ENCODE measurements around the gene NFX1.

DNA sequence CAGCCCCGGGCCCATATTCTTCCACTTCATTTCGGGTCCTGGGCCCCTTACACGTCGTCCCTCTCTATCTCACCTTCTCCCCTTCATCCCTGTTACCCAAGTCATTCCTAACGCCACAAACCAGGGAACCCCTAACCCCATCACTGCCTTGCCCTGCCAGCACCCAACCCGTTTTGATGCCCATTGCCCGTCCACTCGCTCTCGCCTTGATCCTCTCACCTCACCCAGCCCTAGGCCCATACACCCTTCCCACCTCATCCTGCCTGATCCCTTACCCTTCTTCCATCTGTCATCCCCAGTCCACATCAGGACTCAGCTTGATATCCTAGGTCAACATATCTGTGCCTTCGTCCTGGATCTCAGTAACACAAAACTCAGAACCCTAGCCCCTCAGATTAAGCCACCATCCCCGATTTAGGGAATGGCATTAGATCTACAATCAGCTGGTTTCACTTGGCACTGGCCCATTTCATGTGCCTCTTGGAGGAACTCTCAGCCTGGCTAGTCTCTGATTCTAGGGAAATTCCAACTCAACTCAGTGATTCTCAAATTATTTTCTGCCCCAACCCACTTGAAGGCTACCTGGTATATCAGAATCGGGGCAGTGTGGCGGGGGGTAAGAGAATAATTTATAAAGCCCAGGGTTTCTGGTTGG lies 25.0 kb upstream of the NFX1 start:
- no peak for TF ChIP-seq POLR2AphosphoS5 (IDR thresholded peaks at IDR 0.05)
- TF ChIP-seq, protein P1, sequence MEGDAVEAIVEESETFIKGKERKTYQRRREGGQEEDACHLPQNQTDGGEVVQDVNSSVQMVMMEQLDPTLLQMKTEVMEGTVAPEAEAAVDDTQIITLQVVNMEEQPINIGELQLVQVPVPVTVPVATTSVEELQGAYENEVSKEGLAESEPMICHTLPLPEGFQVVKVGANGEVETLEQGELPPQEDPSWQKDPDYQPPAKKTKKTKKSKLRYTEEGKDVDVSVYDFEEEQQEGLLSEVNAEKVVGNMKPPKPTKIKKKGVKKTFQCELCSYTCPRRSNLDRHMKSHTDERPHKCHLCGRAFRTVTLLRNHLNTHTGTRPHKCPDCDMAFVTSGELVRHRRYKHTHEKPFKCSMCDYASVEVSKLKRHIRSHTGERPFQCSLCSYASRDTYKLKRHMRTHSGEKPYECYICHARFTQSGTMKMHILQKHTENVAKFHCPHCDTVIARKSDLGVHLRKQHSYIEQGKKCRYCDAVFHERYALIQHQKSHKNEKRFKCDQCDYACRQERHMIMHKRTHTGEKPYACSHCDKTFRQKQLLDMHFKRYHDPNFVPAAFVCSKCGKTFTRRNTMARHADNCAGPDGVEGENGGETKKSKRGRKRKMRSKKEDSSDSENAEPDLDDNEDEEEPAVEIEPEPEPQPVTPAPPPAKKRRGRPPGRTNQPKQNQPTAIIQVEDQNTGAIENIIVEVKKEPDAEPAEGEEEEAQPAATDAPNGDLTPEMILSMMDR (IDR thresholded peaks at IDR 0.05): no peak
- no peak for TF ChIP-seq POLR2A (IDR thresholded peaks at IDR 0.05)

Measured in breast epithelium (tissue), 3 donors.